K562 (cell line): Measurements from ENCODE around the gene CAPN13. TPM values are rescaled to one million over a fixed set of nuclear protein-coding genes. Genes with fewer than 3 reads are reported as not detected.

Source experiments
- ATAC-seq: fragments of 200-7000 bp; cut with Tn5 transposase; 3 replicates; pipeline ENCODE4 v1.9.1; 2020; ENCODE audit warnings: moderate library complexity
- BruUV-seq: library from RNA; stranded (reverse); fragments of 400-500 nt; replicated peaks from 2 replicates; lab custom pipeline; 2021; lab: Mats Ljungman, UMichigan
- CTCF ChIA-PET: fragments of 300-600 bp; formaldehyde crosslinking; extraction: SDS; loops from one replicate; lab custom pipeline; 2021; ENCODE audit warnings: low intra/inter-chr PET ratio; lab: Yijun Ruan, JAX
- POLR2A ChIA-PET: fragments of 300-600, 350-650 bp; sonication (Branson Sonifier 250); formaldehyde crosslinking; extraction: SDS; loops from one replicate; lab custom pipeline; 2021; ENCODE audit warnings: antibody characterized with exemption, inconsistent platforms; lab: Yijun Ruan, JAX
- DNase-seq, 4 experiments: peaks; one replicate each; pipeline versions ENCODE4 v3.0.0 to v3.0.0-alpha.2; 2011 to 2018; ENCODE audit warnings: low spot score in 3 of 4, mixed read lengths in 3 of 4; ENCODE audit errors: extremely low read depth in 1 of 4
- FAIRE-seq: peaks from 2 replicates; lab custom pipeline; 2011; peaks lifted over from hg19 to GRCh38; lab: Jason Lieb, UNC
- H2AFZ ChIP-seq: 2 replicates; pipeline ENCODE4 v1.6.0; 2011; ENCODE audit warnings: low read depth, low read length, control low read depth, inconsistent platforms
- H3K27ac ChIP-seq: fragments of 200-600 bp; 3 replicates; pipeline ENCODE4 v1.8.0; 2011; ENCODE audit warnings: low read depth, mild to moderate bottlenecking, control low read depth, inconsistent platforms, low read length, moderate library complexity, mixed read lengths; ENCODE audit errors: extremely low read depth
- H3K27me3 ChIP-seq, 2 experiments: fragments of 300-600 bp in 1 of 2; 2 replicates in 1 of 2; 3 replicates in 1 of 2; pipeline versions ENCODE4 v1.6.0 to v1.8.0; 2011; ENCODE audit warnings: inconsistent platforms in 2 of 2, low read length in 2 of 2, mild to moderate bottlenecking in 1 of 2, mixed read lengths in 1 of 2, moderate library complexity in 1 of 2; ENCODE audit not compliant: control insufficient read depth in 2 of 2, insufficient read depth in 2 of 2
- H3K36me3 ChIP-seq: fragments of 300-600 bp; 3 replicates; pipeline ENCODE4 v1.8.0; 2011; ENCODE audit warnings: mild to moderate bottlenecking, low read length, inconsistent platforms; ENCODE audit not compliant: control insufficient read depth, insufficient read depth
- H3K4me1 ChIP-seq, 2 experiments: fragments of 200-600 bp in 1 of 2; replicated peaks in 1 of 2; 2 replicates in 1 of 2; 3 replicates in 1 of 2; pipeline versions ENCODE4 v1.5.1 to v1.8.0; 2011; ENCODE audit warnings: inconsistent platforms in 2 of 2, low read length in 2 of 2, mild to moderate bottlenecking in 1 of 2, mixed read lengths in 1 of 2, moderate library complexity in 1 of 2; ENCODE audit not compliant: control insufficient read depth in 2 of 2, insufficient read depth in 2 of 2
- H3K4me2 ChIP-seq: 2 replicates; pipeline ENCODE4 v1.6.1; 2011; ENCODE audit warnings: low read length, control low read depth, inconsistent platforms, mixed read lengths; ENCODE audit not compliant: insufficient read depth
- H3K4me3 ChIP-seq: fragments of 200-600 bp; sonication (generic), shearing (Covaris generic); 2 replicates; pipeline ENCODE4 v1.5.1; 2016; ENCODE audit warnings: control low read depth, inconsistent platforms
- H3K79me2 ChIP-seq: fragments of 200-600 bp; 3 replicates; pipeline ENCODE4 v1.8.0; 2011; ENCODE audit warnings: low read length, inconsistent platforms; ENCODE audit not compliant: control insufficient read depth, insufficient read depth
- H3K9ac ChIP-seq, 2 experiments: 2 replicates each; pipeline versions ENCODE4 v1.6.0 to v1.6.1; 2011; ENCODE audit warnings: low read depth in 2 of 2, low read length in 2 of 2, control low read depth in 1 of 2, inconsistent platforms in 1 of 2, mild to moderate bottlenecking in 1 of 2, mixed read lengths in 1 of 2; ENCODE audit not compliant: insufficient read depth in 1 of 2
- H3K9me1 ChIP-seq: one replicate; pipeline ENCODE4 v1.6.0; 2011; ENCODE audit warnings: inconsistent platforms, mild to moderate bottlenecking, low read length, moderate library complexity; ENCODE audit not compliant: control insufficient read depth, insufficient read depth
- H3K9me3 ChIP-seq: replicated peaks from 2 replicates; pipeline ENCODE4 v1.5.1; 2011; ENCODE audit warnings: low read depth, low read length, inconsistent platforms; ENCODE audit not compliant: control insufficient read depth, insufficient read depth
- H4K20me1 ChIP-seq: replicated peaks from 2 replicates; pipeline ENCODE4 v1.6.1; 2011; ENCODE audit warnings: low read length, inconsistent platforms, mixed read lengths; ENCODE audit not compliant: control insufficient read depth, insufficient read depth
- FOXJ3 ChIP-seq: sonication (generic); formaldehyde crosslinking; IDR thresholded peaks from 2 replicates; pipeline ENCODE4 v1.4.0; 2020; ENCODE audit warnings: mild to moderate bottlenecking, missing genetic modification reagents
- NCOA1 ChIP-seq: fragments of 450-650 bp; IDR thresholded peaks from 2 replicates; pipeline ENCODE4 v1.6.1; 2016; ENCODE audit warnings: low read depth
- NFIX ChIP-seq: fragments of 250-450 bp; sonication (Bioruptor Pico); IDR thresholded peaks from 2 replicates; pipeline ENCODE4 v1.4.0; 2020; ENCODE audit warnings: low read depth, mild to moderate bottlenecking, moderate library complexity
- NKRF ChIP-seq: fragments of 450-650 bp; IDR thresholded peaks from 2 replicates; pipeline ENCODE4 v1.6.1; 2016; ENCODE audit warnings: borderline replicate concordance
- SMAD1 ChIP-seq: fragments of 150-350 bp; IDR thresholded peaks from 2 replicates; pipeline ENCODE4 v1.6.1; 2014; ENCODE audit warnings: low read length, low read depth; ENCODE audit not compliant: partially characterized antibody
- THAP7 ChIP-seq: fragments of 250-450 bp; sonication (Bioruptor Pico); IDR thresholded peaks from 2 replicates; pipeline ENCODE4 v1.5.0; 2021
- ZNF263 ChIP-seq: sonication (generic); formaldehyde crosslinking; IDR thresholded peaks from 2 replicates; pipeline ENCODE4 v1.8.0; 2022; ENCODE audit warnings: mild to moderate bottlenecking, missing genetic modification reagents, borderline replicate concordance
- WGBS: fragments of 100-300 bp; shearing (Covaris generic); methylation state at CpG from one replicate; pipeline ENCODE4 v1.1.6; 2016; ENCODE audit warnings: low coverage, mixed read lengths; ENCODE audit not compliant: insufficient coverage; ENCODE audit errors: missing lambda C conversion rate; 5-methylcytosine and 5-hydroxymethylcytosine counted together
- in situ Hi-C: fragments of 300-500 bp; cut with MboI; formaldehyde crosslinking; loops from 4 replicates; pipeline ENCODE4 v1.15.0; 2018; ENCODE audit warnings: inconsistent platforms, mixed read lengths
- intact Hi-C: fragments of 100-400 bp; cut with micrococcal nuclease; formaldehyde crosslinking; loops from 2 replicates; pipeline ENCODE4 v1.14.2; 2022
- polyA plus RNA-seq, 8 experiments: library from polyadenylated mRNA; depleted of rRNA in 4 of 8; stranded (reverse) in 5 of 8; unstranded in 3 of 8; fragments of >200 nt; fragmentation: Nextera tagmentation in 2 of 8; fragmentation: Illumina TruSeq in 1 of 8; extraction: Ambion mirVana in 2 of 8; extraction: Trizol in 1 of 8; gene quantifications; 2 replicates each; pipeline versions ENCODE4 v1.2.1 to v1.2.3, GENCODE V29; 2011 to 2014; ENCODE audit warnings: inconsistent platforms in 1 of 8, missing spikeins in 1 of 8
- total RNA-seq, 7 experiments: library from RNA; depleted of rRNA in 6 of 7; stranded (reverse); fragments of >200 nt in 6 of 7; fragmentation: Illumina TruSeq in 2 of 7; extraction: Trizol in 2 of 7; gene quantifications; 2 replicates each; pipeline versions ENCODE4 v1.2.1 to v1.2.3, GENCODE V29; 2011 to 2021; ENCODE audit warnings: low replicate concordance in 1 of 7
- TF ChIP-seq, protein P1 (sequence below): fragments of 450-650 bp; formaldehyde crosslinking; IDR thresholded peaks from 2 replicates; pipeline ENCODE4 v1.4.0; 2020; ENCODE audit warnings: mild to moderate bottlenecking, moderate library complexity

Gene CAPN13
- total and polyA plus RNA-seq, 9 of the 15 experiments (the other 6 are each of a cell fraction or from before 2014, with no cell fraction given): not detected

- 0% methylated on average over 1 of the region's 1 CpG for WGBS
- H3K9me3 ChIP-seq: no peaks in the 10 kb centered on the region
- no peak overlapping the region for H2AFZ ChIP-seq
- H3K36me3 ChIP-seq: no peaks in the 10 kb centered on the region
- no peak overlapping the region for H3K9ac ChIP-seq
- peaks cover 2 to 28% of the 10 kb centered on the region in 2 experiments; a peak in 3 of 5 replicates for H3K27me3 ChIP-seq
- no peak overlapping the region for H3K4me3 ChIP-seq
- DNase-seq (no peak), FAIRE-seq (no peak), ATAC-seq (no peak)
- in situ Hi-C loops (no loop called here), intact Hi-C loops (no loop called here)
- TF ChIP-seq ZNF263 (CRISPR knock-in tag) (no peak), THAP7 (no peak), NFIX (CRISPR knock-in tag) (no peak), NCOA1 (no peak), NKRF (no peak), SMAD1 (no peak), FOXJ3 (no peak)
- TF ChIP-seq, protein P1, sequence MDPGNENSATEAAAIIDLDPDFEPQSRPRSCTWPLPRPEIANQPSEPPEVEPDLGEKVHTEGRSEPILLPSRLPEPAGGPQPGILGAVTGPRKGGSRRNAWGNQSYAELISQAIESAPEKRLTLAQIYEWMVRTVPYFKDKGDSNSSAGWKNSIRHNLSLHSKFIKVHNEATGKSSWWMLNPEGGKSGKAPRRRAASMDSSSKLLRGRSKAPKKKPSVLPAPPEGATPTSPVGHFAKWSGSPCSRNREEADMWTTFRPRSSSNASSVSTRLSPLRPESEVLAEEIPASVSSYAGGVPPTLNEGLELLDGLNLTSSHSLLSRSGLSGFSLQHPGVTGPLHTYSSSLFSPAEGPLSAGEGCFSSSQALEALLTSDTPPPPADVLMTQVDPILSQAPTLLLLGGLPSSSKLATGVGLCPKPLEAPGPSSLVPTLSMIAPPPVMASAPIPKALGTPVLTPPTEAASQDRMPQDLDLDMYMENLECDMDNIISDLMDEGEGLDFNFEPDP (CRISPR knock-in tag): no peak
- no TSS peak for BruUV-seq
- no peaks in the 10 kb centered on the region for H3K9me1 ChIP-seq
- no peaks in the 10 kb centered on the region for H3K79me2 ChIP-seq
- no peaks in the 10 kb centered on the region for H4K20me1 ChIP-seq
- POLR2A ChIA-PET: interaction anchor here (0.6 kb wide), 1 partner anchor 955 kb away, joined by 3 read pairs; no protein-coding TSS in a partner anchor
- no peak overlapping the region for H3K4me2 ChIP-seq
- H3K27ac ChIP-seq: no peak overlapping the region
- CTCF ChIA-PET: no interaction called here
- no peaks in the 10 kb centered on the region for H3K4me1 ChIP-seq
Observed at GRCh38 chr2:30781451-30781850, 25.8 kb downstream of the CAPN13 start.
